GM18907 (cell line): ENCODE results near the gene RPGRIP1L.

ENCODE experiments used
- ATAC-seq: cut with Tn5 transposase; IDR thresholded peaks from one replicate; pipeline ENCODE4 v1.9.1; 2021; ENCODE audit warnings: mild to moderate bottlenecking, moderate library complexity; ENCODE audit not compliant: unreplicated experiment

RPGRIP1L gene

DNA sequence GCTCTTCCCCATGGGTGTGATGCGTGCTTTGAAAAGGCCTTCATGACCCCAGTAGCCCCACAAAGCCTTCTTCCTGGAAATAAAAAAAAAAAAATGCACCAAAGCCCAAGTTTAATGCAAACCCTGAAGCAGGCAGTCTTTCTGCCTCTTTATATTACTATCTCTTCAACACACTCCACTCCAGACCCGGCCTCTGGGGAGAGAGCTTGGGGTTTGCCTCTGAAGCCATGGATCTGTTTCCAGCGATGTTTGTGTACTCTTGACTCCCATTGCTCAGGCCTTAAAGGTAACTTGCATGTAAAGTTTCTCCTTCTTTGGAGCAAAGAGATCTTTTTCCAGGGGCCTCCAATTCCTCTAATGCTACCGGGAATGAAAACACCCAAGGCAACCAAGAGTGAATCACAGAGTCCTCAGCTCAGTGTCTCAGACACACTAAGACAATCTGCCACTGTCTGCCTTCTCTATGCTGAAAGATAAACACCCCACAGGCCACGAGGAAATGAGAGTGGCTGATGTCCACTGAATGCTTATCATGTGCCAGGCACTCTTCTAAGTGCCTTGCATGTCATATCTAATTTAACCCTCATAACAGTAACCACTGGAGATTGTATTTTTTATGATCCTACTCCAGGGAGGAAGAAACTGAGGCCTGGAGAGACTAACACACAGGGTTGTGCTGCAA lies 144.2 kb downstream of the RPGRIP1L start:
- ATAC-seq, result no peak

DNA sequence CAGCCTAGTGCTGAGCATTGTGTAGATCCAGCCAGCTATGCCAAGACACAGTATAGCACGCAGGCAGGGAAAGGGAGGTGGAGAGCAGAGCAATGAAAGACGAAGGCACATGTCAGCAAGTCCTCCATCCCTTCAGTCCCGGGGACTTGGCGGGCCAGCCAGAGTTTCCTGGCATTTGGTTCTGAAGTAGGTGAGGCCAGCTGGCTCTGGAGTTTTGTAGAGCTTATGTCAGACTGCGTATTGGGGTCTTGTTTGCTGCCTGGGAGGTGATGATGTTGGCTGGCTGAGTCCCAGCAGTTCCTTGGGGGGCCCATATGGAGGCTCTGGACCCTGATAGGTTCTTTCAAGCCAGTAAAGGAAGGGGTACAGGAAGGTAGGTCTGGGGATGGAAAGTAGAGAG lies 144.9 kb downstream of the RPGRIP1L start:
- no peak for ATAC-seq

DNA sequence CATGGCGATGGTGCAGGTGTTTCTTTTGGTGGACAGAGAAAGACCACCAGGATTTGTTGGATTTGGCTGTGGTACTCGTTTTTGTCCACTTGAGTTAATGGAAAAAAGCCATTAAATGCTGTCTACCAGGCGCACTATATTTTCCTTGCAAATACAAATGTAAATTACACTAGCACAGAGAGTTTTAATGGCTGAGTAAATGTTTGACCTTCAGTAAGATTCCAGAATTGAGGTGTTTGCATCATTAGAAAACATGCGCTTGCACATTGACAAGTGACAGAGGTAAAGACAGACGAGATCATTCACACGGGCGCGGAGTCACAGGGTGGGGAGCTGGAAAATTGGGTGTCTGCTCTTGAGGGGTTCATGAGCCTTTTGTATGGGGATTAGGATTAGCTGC lies 147.1 kb downstream of the RPGRIP1L start:
- ATAC-seq, result no peak

DNA sequence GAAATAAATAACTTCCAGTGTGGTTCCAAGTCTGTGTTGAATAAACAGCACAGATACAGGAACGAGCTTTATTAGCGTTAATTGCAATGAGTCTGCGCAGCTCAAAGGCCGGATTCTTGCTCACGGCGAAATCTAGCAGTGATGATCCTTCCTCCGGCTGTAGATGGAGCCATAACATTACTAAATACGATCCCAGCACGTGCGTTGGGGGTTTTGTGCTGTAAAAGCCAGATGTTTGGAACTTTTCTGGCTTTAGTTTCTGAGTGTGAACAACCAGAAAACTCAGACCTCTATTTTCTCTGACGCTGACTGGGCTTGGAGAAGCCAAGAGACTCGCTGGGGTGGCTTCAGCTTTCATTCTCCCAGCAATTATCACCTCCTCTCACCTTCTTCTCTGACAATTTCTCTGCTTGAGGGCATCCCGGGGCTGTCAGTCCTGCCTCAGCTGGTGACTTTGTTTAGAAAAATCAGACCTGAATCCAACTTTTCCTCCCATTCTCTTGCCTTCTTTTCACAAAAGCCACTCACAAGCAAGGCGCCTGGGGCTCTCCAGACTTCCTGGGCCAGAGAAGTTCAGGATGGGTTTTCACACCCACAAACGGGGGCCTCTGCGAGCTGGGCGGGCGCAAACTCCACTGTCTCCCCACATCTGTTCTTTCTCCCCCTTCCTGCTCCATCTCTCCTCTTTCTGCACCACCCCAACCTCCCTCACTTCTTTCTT lies 153.5 kb downstream of the RPGRIP1L start:
- ATAC-seq, result peak; percentile 85
